ENCODE results near the gene ANKS1B.

The ANKS1B gene

GRCh38 chr12:99201906-99202645 is 782.7 kb downstream of the ANKS1B start:
- intact Hi-C loops (cut with DNase I), result no loop called here
- DNase-seq, result no peak

DNA sequence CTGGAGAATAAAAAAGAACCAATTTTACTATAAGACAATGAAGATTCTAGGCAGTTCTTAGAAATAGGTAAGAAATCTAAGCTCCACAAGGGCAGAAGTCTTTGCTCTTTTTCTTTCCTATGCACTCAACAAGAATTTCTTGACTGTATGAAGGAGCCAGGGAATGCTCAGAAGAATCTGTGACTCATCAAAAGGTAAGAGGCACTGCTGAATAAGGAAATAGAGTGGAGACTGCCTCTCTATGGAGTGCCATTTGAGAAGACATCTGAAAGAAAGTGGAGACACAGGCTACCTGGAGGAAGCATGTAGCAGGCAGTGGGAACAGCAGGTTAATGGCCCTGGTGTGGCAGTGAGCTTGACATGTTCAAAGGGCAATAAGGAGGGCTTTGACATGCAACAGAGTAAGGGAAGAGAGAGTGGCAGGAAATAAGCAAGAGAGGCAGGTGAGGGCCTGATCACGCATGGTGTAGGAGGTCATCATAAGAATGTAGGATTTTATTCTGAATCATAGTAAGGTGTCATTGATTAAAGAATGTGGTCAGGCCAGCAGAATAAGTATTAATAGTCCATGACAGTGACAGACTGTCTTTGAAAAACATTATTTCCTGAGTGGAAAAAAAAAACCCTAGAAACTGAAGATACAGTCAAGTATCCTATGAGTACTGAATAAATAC is 783.9 kb downstream of the ANKS1B start:
- no peak for DNase-seq
- intact Hi-C loops (cut with DNase I), result no loop called here

DNA sequence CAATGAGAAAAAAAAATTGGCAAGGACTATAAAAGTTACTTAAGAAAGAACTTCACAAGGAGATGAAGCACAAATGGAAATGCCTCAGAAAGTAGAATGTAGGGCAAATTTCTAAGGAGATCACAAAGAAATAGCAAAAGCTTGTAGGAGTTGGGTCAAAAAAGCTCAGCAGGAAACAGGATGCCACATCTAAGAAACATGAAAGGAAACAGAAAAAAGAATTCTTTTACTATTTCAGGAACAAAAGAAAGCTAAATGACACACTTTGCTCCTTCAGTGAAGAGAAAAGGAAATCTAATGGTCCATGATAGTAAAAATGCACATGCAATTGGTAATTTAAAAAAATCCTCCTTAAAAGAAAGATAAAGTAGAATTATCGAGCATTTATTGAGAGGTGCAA is 789.3 kb downstream of the ANKS1B start:
- intact Hi-C loops (cut with DNase I), result no loop called here
- no peak for DNase-seq

DNA sequence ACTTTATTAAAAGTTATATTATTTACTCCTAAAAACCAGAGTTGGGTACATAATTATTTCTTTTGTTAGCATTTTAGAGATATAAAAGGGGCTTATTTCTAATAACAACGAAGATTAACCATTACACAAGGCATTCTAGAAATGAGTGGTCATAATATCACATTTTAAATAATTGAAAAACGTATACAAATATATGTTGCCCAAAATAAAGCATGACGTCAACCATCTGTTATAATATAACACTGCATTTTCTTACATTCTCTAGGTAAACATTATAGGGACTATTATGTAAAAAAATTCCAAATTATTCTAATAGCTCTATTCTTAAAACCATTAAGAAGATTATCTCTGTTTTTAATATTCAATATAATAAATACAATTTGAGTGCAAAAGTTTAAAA is 792.2 kb downstream of the ANKS1B start:
- intact Hi-C loops (cut with DNase I), result no loop called here

GRCh38 chr12:99176871-99177270 is 807.9 kb downstream of the ANKS1B start:
- DNase-seq, result no peak
- intact Hi-C loops (cut with DNase I), result no loop called here

More for the DNA sequence above, 792.2 kb downstream of the ANKS1B start:
- DNase-seq, result no peak

DNA sequence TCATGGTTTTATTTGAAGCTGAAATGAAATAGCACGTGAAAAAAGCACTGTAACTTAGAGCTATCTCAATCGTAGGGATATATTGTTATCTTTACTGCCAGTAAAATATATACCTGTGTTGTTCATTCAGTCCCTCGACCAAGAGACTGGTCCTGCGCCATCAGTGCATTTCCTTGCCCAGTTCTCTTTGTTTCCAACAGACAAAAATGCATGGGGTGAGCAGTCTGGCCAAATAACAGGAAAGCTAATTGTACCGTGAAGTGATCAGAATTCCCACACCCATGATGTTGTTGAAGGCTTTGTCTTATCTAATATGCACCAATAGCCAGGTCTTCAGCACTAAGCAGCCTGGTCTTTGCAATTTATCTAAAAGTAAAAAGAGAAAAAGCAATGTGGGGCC is 814.3 kb downstream of the ANKS1B start:
- no peak for DNase-seq
- intact Hi-C loops (cut with DNase I), result no loop called here

GRCh38 chr12:99170037-99170436 is 814.7 kb downstream of the ANKS1B start:
- DNase-seq, result no peak
- intact Hi-C loops (cut with DNase I), result no loop called here

- intact Hi-C loops (cut with DNase I), result no loop called here
- no peak for DNase-seq
Measured at GRCh38 chr12:99157946-99158345, 826.8 kb downstream of the ANKS1B start.

DNA sequence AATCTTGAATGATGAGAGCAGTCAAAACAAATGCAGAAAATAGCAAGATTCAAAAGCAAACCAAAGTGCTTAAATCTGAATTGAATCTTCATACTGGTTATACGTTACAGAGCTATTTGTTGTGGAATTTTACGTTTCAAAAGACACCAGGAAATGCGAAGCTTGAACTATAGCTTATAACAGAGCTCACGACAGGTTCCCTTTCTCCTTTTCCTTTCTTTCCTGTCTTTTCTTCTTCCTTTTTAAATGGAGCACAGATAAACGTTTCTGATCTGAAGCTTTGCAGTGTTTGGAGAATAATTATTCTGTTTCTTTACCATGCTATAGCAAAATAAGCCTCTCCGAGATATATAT is 829.8 kb downstream of the ANKS1B start:
- DNase-seq, result no peak
- intact Hi-C loops (cut with DNase I), result no loop called here

DNA sequence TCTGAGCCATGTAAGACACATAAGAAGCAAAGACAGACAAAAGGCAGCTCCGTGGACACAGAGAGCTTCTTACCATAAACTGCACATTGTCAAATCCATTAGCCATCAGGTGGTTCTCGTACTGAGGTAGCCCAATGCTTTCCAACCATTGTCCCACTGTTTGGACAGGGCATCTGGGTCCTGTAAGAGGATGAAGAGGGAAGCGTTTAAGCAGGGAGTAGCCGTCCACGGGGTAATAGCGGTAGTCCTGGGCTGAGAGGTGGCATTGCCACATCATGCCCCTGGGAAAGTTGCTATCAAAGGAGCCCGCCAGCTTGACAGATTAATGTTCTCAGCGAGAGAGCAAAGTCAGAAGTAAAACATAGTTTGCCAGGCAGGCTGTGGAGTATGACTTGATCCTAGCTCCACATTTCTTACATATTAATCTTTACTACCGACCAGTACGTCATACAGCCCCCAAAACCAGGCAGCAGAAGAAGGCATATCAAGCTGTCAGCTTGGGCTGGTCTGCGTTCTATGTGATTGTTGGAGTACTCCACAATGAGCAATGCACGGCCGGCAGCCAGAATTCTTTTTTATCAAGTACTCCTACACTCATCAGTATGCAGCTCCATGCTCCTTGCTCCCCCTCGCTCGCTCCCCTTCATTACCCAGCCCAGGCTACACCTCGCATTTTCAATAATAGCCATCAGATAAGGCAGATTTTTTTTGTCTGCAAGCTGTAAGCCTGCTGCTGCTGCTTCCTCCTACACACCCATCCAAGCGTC is 830.3 kb downstream of the ANKS1B start:
- intact Hi-C loops (cut with DNase I), result no loop called here
- DNase-seq, result peak; percentile 36 to 94 (median 67)

GRCh38 chr12:99153293-99153692 is 831.4 kb downstream of the ANKS1B start:
- intact Hi-C loops (cut with DNase I), result no loop called here
- DNase-seq, result peak in 9 of 42 donors; percentile 7 to 67 (median 39)

DNA sequence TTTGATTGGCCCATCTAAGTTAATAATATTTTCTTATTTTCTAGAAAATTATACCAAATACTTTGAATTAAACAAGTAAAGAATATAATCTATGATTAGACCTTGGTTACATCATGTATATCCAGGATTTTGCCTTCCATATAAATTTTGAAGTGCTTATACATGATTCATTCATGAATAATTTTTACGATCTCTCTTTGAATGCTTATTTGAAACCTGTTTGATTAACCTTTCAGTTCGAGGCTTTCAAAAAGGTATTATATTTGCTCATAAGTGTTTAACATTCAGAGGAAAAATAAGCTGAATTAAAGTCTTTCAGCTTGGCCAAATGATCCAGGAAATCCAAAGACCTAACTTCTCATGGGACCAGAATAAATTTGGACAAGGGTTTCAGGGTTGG is 832.4 kb downstream of the ANKS1B start:
- intact Hi-C loops (cut with DNase I), result no loop called here
- no peak for DNase-seq

- intact Hi-C loops (cut with DNase I), result no loop called here
- DNase-seq, result no peak
Measured at GRCh38 chr12:99151744-99152143, 833.0 kb downstream of the ANKS1B start.

DNA sequence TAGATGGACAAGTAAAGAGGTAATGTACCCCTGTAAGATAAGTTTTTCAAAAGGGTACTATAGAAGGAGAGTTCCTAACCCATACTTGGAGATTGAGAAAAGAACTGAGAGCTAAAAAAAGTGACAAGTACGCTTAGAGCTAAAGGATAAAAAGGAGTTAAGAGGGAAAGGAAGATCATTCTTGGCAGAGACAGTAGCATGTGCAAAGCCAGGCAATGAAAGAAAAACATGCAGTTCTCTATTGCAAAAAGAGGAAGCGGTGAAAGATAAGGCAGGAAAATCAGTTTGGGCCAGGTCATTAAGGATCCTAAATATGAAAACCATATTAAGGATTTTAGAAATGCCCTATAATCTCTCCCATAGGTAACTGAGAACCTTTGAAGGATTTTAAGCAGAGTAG is 837.6 kb downstream of the ANKS1B start:
- no peak for DNase-seq
- intact Hi-C loops (cut with DNase I), result no loop called here

- DNase-seq, result no peak
- intact Hi-C loops (cut with DNase I), result no loop called here
Measured at GRCh38 chr12:99146730-99147129, 838.0 kb downstream of the ANKS1B start.

GRCh38 chr12:99146185-99146584 is 838.6 kb downstream of the ANKS1B start:
- intact Hi-C loops (cut with DNase I), result no loop called here
- peak in 1 of 42 donors; percentile 25 for DNase-seq

DNA sequence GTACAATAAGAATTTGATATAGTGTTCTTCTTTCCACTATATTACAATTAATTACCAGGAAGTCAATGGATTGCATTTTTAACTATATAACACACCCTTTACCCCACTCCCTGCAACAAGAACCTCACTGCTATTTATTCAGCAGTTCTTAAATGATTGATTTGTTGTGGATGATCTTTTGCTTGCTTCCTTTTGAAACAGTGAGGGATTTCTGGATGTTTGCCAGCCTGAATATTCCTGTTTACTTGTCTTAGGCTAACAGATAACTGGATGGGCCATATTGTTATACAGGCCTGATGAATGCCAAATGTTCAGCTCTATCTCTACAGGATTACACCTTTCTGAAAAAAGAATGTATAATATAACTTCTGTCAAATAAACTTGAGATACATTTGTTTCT is 842.1 kb downstream of the ANKS1B start:
- DNase-seq, result no peak
- intact Hi-C loops (cut with DNase I), result no loop called here

DNA sequence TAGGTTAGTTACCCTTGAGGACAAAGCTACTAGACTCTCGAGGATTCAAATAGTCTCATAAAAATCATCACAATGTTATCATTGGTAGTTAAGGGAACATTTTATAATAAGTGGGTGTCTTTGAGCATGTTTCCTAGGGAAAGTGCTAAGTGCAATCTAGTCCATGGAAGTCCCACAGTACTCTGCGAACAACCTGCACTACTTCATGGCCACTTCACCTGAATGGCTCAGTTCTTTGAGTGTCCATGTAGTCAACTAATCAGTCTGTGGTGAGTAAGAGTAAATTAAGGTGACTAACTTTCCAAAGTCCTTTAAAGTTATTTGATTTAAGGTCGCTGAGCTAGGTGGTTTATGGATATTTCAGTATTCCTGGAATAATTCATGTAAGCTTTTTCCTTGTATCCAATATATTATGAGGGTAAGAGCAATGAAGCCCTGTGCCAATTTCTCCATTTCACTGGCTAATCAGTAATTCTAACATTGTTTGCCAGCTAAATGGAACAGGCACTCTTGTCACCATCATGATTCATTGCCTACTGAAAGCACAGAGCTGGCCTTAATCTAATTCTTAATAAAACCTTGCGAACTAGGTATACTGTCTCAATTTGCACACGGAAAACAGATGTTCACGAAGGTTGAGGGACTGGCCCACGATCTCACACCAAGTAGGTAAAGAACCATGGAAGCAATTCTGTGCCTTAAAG is 844.6 kb downstream of the ANKS1B start:
- DNase-seq, result no peak
- intact Hi-C loops (cut with DNase I), result no loop called here

GRCh38 chr12:99138393-99138792 is 846.3 kb downstream of the ANKS1B start:
- no peak for DNase-seq
- intact Hi-C loops (cut with DNase I), result no loop called here

All from head of caudate nucleus (tissue), 42 donors.